HEK293 (cell line): Measurements from ENCODE around the gene CA12.
A peak's percentile ranks its signal among the peaks of the same experiment; 100 is the strongest.

Experiments
- CTCF ChIA-PET: fragments of 350-600 bp; formaldehyde crosslinking; extraction: SDS; loops from one replicate; lab custom pipeline; 2021; ENCODE audit warnings: antibody characterized with exemption; lab: Yijun Ruan, JAX
- POLR2A ChIA-PET: fragments of 300-600 bp; formaldehyde crosslinking; extraction: SDS; loops from one replicate; lab custom pipeline; 2020; ENCODE audit warnings: antibody characterized with exemption, inconsistent platforms; lab: Yijun Ruan, JAX
- H3K27ac ChIP-seq: fragments of 200-500 bp; sonication (Bioruptor generic); 2 replicates; pipeline ENCODE4 v1.5.1; 2014; ENCODE audit warnings: low read depth, low read length, control low read depth, inconsistent platforms; ENCODE audit errors: extremely low read depth
- H3K36me3 ChIP-seq, 2 experiments: fragments of 200-500 bp in 1 of 2; sonication (Bioruptor generic) in 1 of 2; 1 replicate in 1 of 2; 2 replicates in 1 of 2; pipeline ENCODE4 v1.5.1; 2014 to 2017; ENCODE audit warnings: inconsistent platforms in 2 of 2, low read length in 2 of 2; ENCODE audit not compliant: control insufficient read depth in 2 of 2, insufficient read depth in 1 of 2
- H3K4me1 ChIP-seq: fragments of 200-500 bp; sonication (Bioruptor generic); 2 replicates; pipeline ENCODE4 v1.5.1; 2014; ENCODE audit warnings: mild to moderate bottlenecking, low read length, inconsistent platforms; ENCODE audit not compliant: control insufficient read depth, insufficient read depth
- H3K4me3 ChIP-seq: 2 replicates; pipeline ENCODE4 v1.5.1; 2011; ENCODE audit warnings: low read depth, mild to moderate bottlenecking, control low read depth, low read length, moderate library complexity
- H3K9me3 ChIP-seq: fragments of 200-500 bp; sonication (Bioruptor generic); 2 replicates; pipeline ENCODE4 v1.5.1; 2014; ENCODE audit warnings: low read depth, low read length, inconsistent platforms; ENCODE audit not compliant: control insufficient read depth, insufficient read depth
- BCL11A ChIP-seq: fragments of 450-650 bp; formaldehyde crosslinking; IDR thresholded peaks from 2 replicates; pipeline ENCODE4 v1.5.1; 2016; ENCODE audit warnings: low read depth, missing biosample characterization, missing genetic modification characterization
- HOXD13 ChIP-seq: sonication (generic); formaldehyde crosslinking; IDR thresholded peaks from 2 replicates; pipeline ENCODE4 v1.8.0; 2022; ENCODE audit warnings: missing genetic modification reagents, borderline replicate concordance
- KLF1 ChIP-seq: fragments of 450-650 bp; formaldehyde crosslinking; IDR thresholded peaks from 2 replicates; pipeline ENCODE4 v1.5.1; 2016; ENCODE audit warnings: missing biosample characterization, missing genetic modification characterization
- MYNN ChIP-seq: fragments of 450-650 bp; formaldehyde crosslinking; IDR thresholded peaks from 2 replicates; pipeline ENCODE4 v1.5.1; 2016; ENCODE audit warnings: missing biosample characterization, missing genetic modification characterization, borderline replicate concordance
- PRDM10 ChIP-seq: fragments of 450-650 bp; formaldehyde crosslinking; IDR thresholded peaks from 2 replicates; pipeline ENCODE4 v1.5.1; 2016; ENCODE audit warnings: missing biosample characterization, missing genetic modification characterization
- WT1 ChIP-seq: fragments of 450-650 bp; formaldehyde crosslinking; IDR thresholded peaks from 2 replicates; pipeline ENCODE4 v1.5.1; 2016; ENCODE audit warnings: missing biosample characterization, missing genetic modification characterization
- ZBTB10 ChIP-seq: fragments of 450-650 bp; formaldehyde crosslinking; IDR thresholded peaks from 2 replicates; pipeline ENCODE4 v1.5.1; 2016; ENCODE audit warnings: missing biosample characterization, missing genetic modification characterization
- ZBTB26 ChIP-seq: fragments of 450-650 bp; formaldehyde crosslinking; optimal IDR thresholded peaks from 2 replicates; pipeline ENCODE3; 2016; ENCODE audit warnings: missing biosample characterization, mild to moderate bottlenecking, missing genetic modification characterization
- ZBTB48 ChIP-seq: fragments of 450-650 bp; formaldehyde crosslinking; IDR thresholded peaks from 2 replicates; pipeline ENCODE4 v1.5.1; 2016; ENCODE audit warnings: missing biosample characterization, missing genetic modification characterization
- ZEB2 ChIP-seq: fragments of 450-650 bp; formaldehyde crosslinking; IDR thresholded peaks from 2 replicates; pipeline ENCODE4 v1.5.1; 2016; ENCODE audit warnings: missing biosample characterization, missing genetic modification characterization
- ZNF121 ChIP-seq: fragments of 450-650 bp; formaldehyde crosslinking; IDR thresholded peaks from 2 replicates; pipeline ENCODE4 v1.5.1; 2016; ENCODE audit warnings: missing biosample characterization, missing genetic modification characterization
- ZNF184 ChIP-seq: fragments of 450-650 bp; IDR thresholded peaks from 2 replicates; pipeline ENCODE4 v1.5.1; 2018; ENCODE audit warnings: missing biosample characterization, mild to moderate bottlenecking, missing genetic modification characterization
- ZNF223 ChIP-seq: fragments of 450-650 bp; formaldehyde crosslinking; IDR thresholded peaks from 2 replicates; pipeline ENCODE4 v1.5.1; 2016; ENCODE audit warnings: missing biosample characterization, missing genetic modification characterization
- ZNF362 ChIP-seq: fragments of 450-650 bp; formaldehyde crosslinking; IDR thresholded peaks from 2 replicates; pipeline ENCODE4 v1.5.1; 2016; ENCODE audit warnings: missing biosample characterization, missing genetic modification characterization
- ZNF433 ChIP-seq: fragments of 450-650 bp; formaldehyde crosslinking; IDR thresholded peaks from 2 replicates; pipeline ENCODE4 v1.5.1; 2016; ENCODE audit warnings: missing biosample characterization, missing genetic modification characterization, low read depth
- ZNF501 ChIP-seq: fragments of 450-650 bp; formaldehyde crosslinking; IDR thresholded peaks from 2 replicates; pipeline ENCODE4 v1.5.1; 2016; ENCODE audit warnings: missing biosample characterization, missing genetic modification characterization
- ZNF514 ChIP-seq: fragments of 450-650 bp; formaldehyde crosslinking; IDR thresholded peaks from 2 replicates; pipeline ENCODE4 v1.5.1; 2016; ENCODE audit warnings: missing biosample characterization, missing genetic modification characterization
- ZNF558 ChIP-seq: fragments of 450-650 bp; formaldehyde crosslinking; IDR thresholded peaks from 2 replicates; pipeline ENCODE4 v1.5.1; 2016; ENCODE audit warnings: missing biosample characterization, missing genetic modification characterization
- ZNF596 ChIP-seq: fragments of 450-650 bp; IDR thresholded peaks from 2 replicates; pipeline ENCODE4 v1.5.0; 2018; ENCODE audit warnings: missing biosample characterization, mild to moderate bottlenecking, missing genetic modification characterization, moderate library complexity
- ZNF660 ChIP-seq: fragments of 450-650 bp; IDR thresholded peaks from 2 replicates; pipeline ENCODE4 v1.5.1; 2018; ENCODE audit warnings: missing biosample characterization, mild to moderate bottlenecking, missing genetic modification characterization
- ZNF664 ChIP-seq: fragments of 450-650 bp; formaldehyde crosslinking; IDR thresholded peaks from 2 replicates; pipeline ENCODE4 v1.5.1; 2016; ENCODE audit warnings: missing biosample characterization, missing genetic modification characterization
- ZNF701 ChIP-seq: fragments of 450-650 bp; formaldehyde crosslinking; IDR thresholded peaks from 2 replicates; pipeline ENCODE4 v1.5.1; 2016; ENCODE audit warnings: missing biosample characterization, missing genetic modification characterization
- ZSCAN16 ChIP-seq: fragments of 450-650 bp; formaldehyde crosslinking; IDR thresholded peaks from 2 replicates; pipeline ENCODE4 v1.5.1; 2016; ENCODE audit warnings: missing biosample characterization, missing genetic modification characterization
- ZSCAN5A ChIP-seq: fragments of 450-650 bp; formaldehyde crosslinking; IDR thresholded peaks from 2 replicates; pipeline ENCODE4 v1.5.1; 2016; ENCODE audit warnings: missing biosample characterization, missing genetic modification characterization

The CA12 gene

GRCh38 chr15:63398456-63398855, 16.8 kb upstream of the CA12 start (continued):
- TF ChIP-seq ZNF501 (tag by site-specific recombination) (no peak), ZBTB10 (tag by site-specific recombination) (no peak), ZSCAN16 (tag by site-specific recombination) (no peak), ZNF596 (no peak), ZNF121 (tag by site-specific recombination) (no peak), ZNF514 (tag by site-specific recombination) (no peak), ZEB2 (tag by site-specific recombination) (no peak), ZBTB48 (tag by site-specific recombination) (no peak), BCL11A (no peak)

- no peaks in the 10 kb centered on the region for H3K36me3 ChIP-seq
- H3K9me3 ChIP-seq: no peaks in the 10 kb centered on the region
- CTCF ChIA-PET: no interaction called here
- no peak overlapping the region for H3K27ac ChIP-seq
- no peak overlapping the region for H3K4me3 ChIP-seq
- TF ChIP-seq ZNF558 (tag by site-specific recombination) (0 out of 2 replicates have a peak, but pooled peaks have one; percentile 24), ZNF184 (tag by site-specific recombination) (no peak), ZBTB48 (tag by site-specific recombination) (0 out of 2 replicates have a peak, but pooled peaks have one; percentile 14)
- no peaks in the 10 kb centered on the region for H3K4me1 ChIP-seq
- POLR2A ChIA-PET: interaction anchor here (0.5 kb wide), 1 partner anchor 115 kb away, joined by 8 read pairs; no protein-coding TSS in a partner anchor
These were observed 14.7 kb upstream of the CA12 start for GRCh38 chr15:63396152-63396928.

- H3K36me3 ChIP-seq: no peaks in the 10 kb centered on the region
- no peak for TF ChIP-seq ZBTB26 (tag by site-specific recombination)
- TF ChIP-seq MYNN (tag by site-specific recombination): no peak
- no peak for TF ChIP-seq ZNF660 (tag by site-specific recombination)
- TF ChIP-seq ZNF223 (tag by site-specific recombination): no peak
- no peak for TF ChIP-seq ZNF433 (tag by site-specific recombination)
- TF ChIP-seq ZNF664 (tag by site-specific recombination): no peak
- no peak for TF ChIP-seq ZSCAN5A
- TF ChIP-seq KLF1 (tag by site-specific recombination): no peak
- no peak for TF ChIP-seq ZNF701 (tag by site-specific recombination)
- no peak for TF ChIP-seq PRDM10 (tag by site-specific recombination)
- TF ChIP-seq HOXD13 (CRISPR knock-in tag): no peak
- TF ChIP-seq WT1 (tag by site-specific recombination): no peak
- no peak for TF ChIP-seq ZNF362 (tag by site-specific recombination)
- TF ChIP-seq, all 188 proteins: peak for 0
- H3K9me3 ChIP-seq: no peaks in the 10 kb centered on the region
- H3K27ac ChIP-seq: no peak overlapping the region
- H3K4me3 ChIP-seq: no peak overlapping the region
- POLR2A ChIA-PET: interaction anchor here (0.5 kb wide), 1 partner anchor 115 kb away, joined by 8 read pairs; no protein-coding TSS in a partner anchor
- CTCF ChIA-PET: no interaction called here
- H3K4me1 ChIP-seq: no peaks in the 10 kb centered on the region
These were observed 14.1 kb upstream of the CA12 start for GRCh38 chr15:63395730-63396151.
